ENCODE results near the gene TULP4.

TULP4 gene

GRCh38 chr6:158442306-158442705 is 130.0 kb downstream of the TULP4 start:
- no peak for TF ChIP-seq EP300 (IDR thresholded peaks at IDR 0.05; ENCODE audit: borderline replicate concordance)
- TF ChIP-seq TCF12 (IDR thresholded peaks at IDR 0.05; ENCODE audit: low read depth): no peak
- TF ChIP-seq ZBTB7A (IDR thresholded peaks at IDR 0.05; ENCODE audit: low read depth): no peak
- no peak for TF ChIP-seq CREB1 (IDR thresholded peaks at IDR 0.05; ENCODE audit: low read depth)
- TF ChIP-seq REST (IDR thresholded peaks at IDR 0.05; ENCODE audit: low read depth): no peak
- no peak for TF ChIP-seq YY1 (IDR thresholded peaks at IDR 0.05; ENCODE audit: low read depth)
- no peak for TF ChIP-seq CEBPB (IDR thresholded peaks at IDR 0.05)
- no peak for TF ChIP-seq RAD21 (IDR thresholded peaks at IDR 0.05; ENCODE audit: low read depth)
- no peak for TF ChIP-seq NFIC (IDR thresholded peaks at IDR 0.05)
- no peak for TF ChIP-seq MAX (IDR thresholded peaks at IDR 0.05)
- TF ChIP-seq TEAD4 (IDR thresholded peaks at IDR 0.05): no peak
- TF ChIP-seq EGR1 (IDR thresholded peaks at IDR 0.05): no peak
- TF ChIP-seq USF1 (IDR thresholded peaks at IDR 0.05): no peak
- TF ChIP-seq FOXM1 (IDR thresholded peaks at IDR 0.05; ENCODE audit: borderline replicate concordance, low read depth): no peak

GRCh38 chr6:158445426-158446085 is 133.3 kb downstream of the TULP4 start:
- TF ChIP-seq TEAD4 (IDR thresholded peaks at IDR 0.05): no peak
- no peak for TF ChIP-seq MAX (IDR thresholded peaks at IDR 0.05)
- TF ChIP-seq FOXM1 (IDR thresholded peaks at IDR 0.05; ENCODE audit: borderline replicate concordance, low read depth): no peak
- no peak for TF ChIP-seq RAD21 (IDR thresholded peaks at IDR 0.05; ENCODE audit: low read depth)
- TF ChIP-seq ZBTB7A (IDR thresholded peaks at IDR 0.05; ENCODE audit: low read depth): no peak
- no peak for TF ChIP-seq CREB1 (IDR thresholded peaks at IDR 0.05; ENCODE audit: low read depth)
- no peak for TF ChIP-seq REST (IDR thresholded peaks at IDR 0.05; ENCODE audit: low read depth)

GRCh38 chr6:158448856-158449255 is 136.6 kb downstream of the TULP4 start:
- TF ChIP-seq EGR1 (IDR thresholded peaks at IDR 0.05): no peak
- no peak for TF ChIP-seq ZBTB7A (IDR thresholded peaks at IDR 0.05; ENCODE audit: low read depth)
- no peak for TF ChIP-seq MAX (IDR thresholded peaks at IDR 0.05)
- TF ChIP-seq TAF1 (IDR thresholded peaks at IDR 0.05; ENCODE audit: low read depth): no peak
- no peak for TF ChIP-seq EP300 (IDR thresholded peaks at IDR 0.05; ENCODE audit: borderline replicate concordance)
- TF ChIP-seq TCF12 (IDR thresholded peaks at IDR 0.05; ENCODE audit: low read depth): no peak
- TF ChIP-seq CREB1 (IDR thresholded peaks at IDR 0.05; ENCODE audit: low read depth): no peak
- no peak for TF ChIP-seq NFIC (IDR thresholded peaks at IDR 0.05)
- TF ChIP-seq FOXM1 (IDR thresholded peaks at IDR 0.05; ENCODE audit: borderline replicate concordance, low read depth): no peak
- no peak for TF ChIP-seq USF1 (IDR thresholded peaks at IDR 0.05)
- TF ChIP-seq REST (IDR thresholded peaks at IDR 0.05; ENCODE audit: low read depth): no peak
- no peak for TF ChIP-seq YY1 (IDR thresholded peaks at IDR 0.05; ENCODE audit: low read depth)

- no peak for TF ChIP-seq MAX (IDR thresholded peaks at IDR 0.05)
- no peak for TF ChIP-seq RAD21 (IDR thresholded peaks at IDR 0.05; ENCODE audit: low read depth)
- TF ChIP-seq TAF1 (IDR thresholded peaks at IDR 0.05; ENCODE audit: low read depth): no peak
- TF ChIP-seq EP300 (IDR thresholded peaks at IDR 0.05; ENCODE audit: borderline replicate concordance): no peak
- no peak for TF ChIP-seq CREB1 (IDR thresholded peaks at IDR 0.05; ENCODE audit: low read depth)
Measured at GRCh38 chr6:158452191-158452590, 139.9 kb downstream of the TULP4 start.
